MM.1S (cell line): ENCODE data around the gene LRRN4.
A peak's percentile ranks its signal among the peaks of the same experiment; 100 is the strongest.

Source experiments
- DNase-seq: peaks from one replicate; pipeline ENCODE4 v3.0.0-alpha.2; 2015
- H2AFZ ChIP-seq: fragments of 300-600 bp; sonication (generic); 2 replicates; pipeline ENCODE4 v1.6.0; 2016; ENCODE audit warnings: antibody characterized with exemption, low read length
- H3F3A ChIP-seq: fragments of 300-600 bp; sonication (generic); 2 replicates; pipeline ENCODE4 v1.6.1; 2016; ENCODE audit warnings: mild to moderate bottlenecking, antibody characterized with exemption, low read length, moderate library complexity, mixed read lengths; ENCODE audit not compliant: insufficient read depth
- H3K27ac ChIP-seq: fragments of 300-600 bp; sonication (generic); 2 replicates; pipeline ENCODE4 v1.5.1; 2016; ENCODE audit warnings: mild to moderate bottlenecking, low read length
- H3K27me3 ChIP-seq: fragments of 300-600 bp; sonication (generic); replicated peaks from 2 replicates; pipeline ENCODE4 v1.6.0; 2016; ENCODE audit warnings: low read length; ENCODE audit not compliant: insufficient read depth
- H3K36me3 ChIP-seq: fragments of 300-600 bp; sonication (generic); replicated peaks from 2 replicates; pipeline ENCODE4 v1.6.1; 2016; ENCODE audit warnings: mild to moderate bottlenecking, low read length, mixed read lengths; ENCODE audit not compliant: insufficient read depth
- H3K4me1 ChIP-seq: fragments of 300-600 bp; sonication (generic); 2 replicates; pipeline ENCODE4 v1.6.1; 2016; ENCODE audit warnings: low read length, mixed read lengths
- H3K4me2 ChIP-seq: fragments of 300-600 bp; sonication (generic); 2 replicates; pipeline ENCODE4 v1.6.0; 2016; ENCODE audit warnings: low read depth, low read length
- H3K4me3 ChIP-seq: fragments of 300-600 bp; sonication (generic); 2 replicates; pipeline ENCODE4 v1.5.1; 2016; ENCODE audit warnings: low read length, mixed read lengths
- H3K79me2 ChIP-seq: fragments of 300-600 bp; sonication (generic); 2 replicates; pipeline ENCODE4 v1.6.1; 2016; ENCODE audit warnings: mixed run types, low read length, mixed read lengths
- H3K9ac ChIP-seq: fragments of 300-600 bp; sonication (generic); 2 replicates; pipeline ENCODE4 v1.6.1; 2016; ENCODE audit warnings: low read length, mixed read lengths
- H3K9me2 ChIP-seq: fragments of 300-600 bp; sonication (generic); replicated peaks from 2 replicates; pipeline ENCODE4 v1.6.1; 2016; ENCODE audit warnings: mild to moderate bottlenecking, low read length, mixed read lengths; ENCODE audit not compliant: insufficient read depth
- H3K9me3 ChIP-seq: fragments of 300-600 bp; sonication (generic); replicated peaks from 2 replicates; pipeline ENCODE4 v1.6.1; 2016; ENCODE audit warnings: mild to moderate bottlenecking, low read length, mixed read lengths; ENCODE audit not compliant: insufficient read depth
- H4K20me1 ChIP-seq: fragments of 300-600 bp; sonication (generic); 2 replicates; pipeline ENCODE4 v1.6.1; 2016; ENCODE audit warnings: mild to moderate bottlenecking, low read length, moderate library complexity, mixed read lengths; ENCODE audit not compliant: insufficient read depth
- CTCF ChIP-seq: fragments of 300-600 bp; sonication (generic); IDR thresholded peaks from 2 replicates; pipeline ENCODE4 v1.5.1; 2016; ENCODE audit warnings: antibody characterized with exemption, low read length, mixed read lengths
- EZH2 ChIP-seq: fragments of 300-600 bp; sonication (generic); optimal IDR thresholded peaks from 2 replicates; pipeline ENCODE3; 2017; ENCODE audit warnings: low read depth, mild to moderate bottlenecking, antibody characterized with exemption, low read length, mixed read lengths
- EZH2phosphoT487 ChIP-seq: fragments of 300-600 bp; sonication (generic); IDR thresholded peaks from 2 replicates; pipeline ENCODE4 v1.6.1; 2018; ENCODE audit warnings: antibody characterized with exemption, low read length

The LRRN4 gene

DNA sequence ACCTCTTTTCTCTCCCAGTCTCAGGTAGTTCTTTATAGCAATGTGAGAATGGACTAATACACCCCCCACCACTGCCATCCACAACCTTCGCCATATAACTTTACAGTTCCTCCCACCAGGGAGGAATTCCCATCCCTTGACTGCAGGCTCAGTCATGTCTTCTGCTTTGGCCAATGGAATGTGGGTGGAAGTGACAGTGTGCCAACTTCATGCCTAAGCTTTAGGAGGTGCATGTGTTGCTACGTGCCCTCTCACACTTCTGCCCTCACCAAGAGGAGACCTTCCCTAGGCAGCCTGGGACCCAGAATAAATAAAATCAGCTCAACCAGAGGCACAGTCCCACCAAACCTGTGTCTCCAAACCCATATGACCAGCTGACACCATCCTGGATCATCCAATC is 33.0 kb upstream of the LRRN4 start:
- TF ChIP-seq EZH2 (no peak), EZH2phosphoT487 (no peak), CTCF (no peak)
- no peaks in the 10 kb centered on the region for H3K9me3 ChIP-seq

DNA sequence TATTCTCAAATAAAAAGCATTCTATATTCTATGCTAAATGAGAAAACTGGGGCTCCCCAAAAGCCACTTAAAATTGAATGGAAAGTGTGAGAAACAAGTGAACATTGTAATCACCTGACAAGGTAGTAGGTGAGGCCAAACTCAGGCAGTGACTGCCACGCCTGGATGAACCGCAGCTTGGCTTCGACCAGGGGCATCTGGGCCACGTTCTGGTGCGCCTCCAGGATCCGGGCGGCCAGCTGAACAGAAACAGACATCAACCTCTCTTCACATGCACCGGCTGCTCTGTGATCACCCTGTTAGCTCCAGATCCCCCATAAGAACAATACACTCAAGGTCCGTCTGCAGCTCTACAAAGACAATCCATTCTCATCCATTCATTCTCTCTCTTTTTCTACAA is 30.1 kb upstream of the LRRN4 start:
- no peaks in the 10 kb centered on the region for H3K9me3 ChIP-seq
- H3K27ac ChIP-seq: no peak overlapping the region
- no peak overlapping the region for H3K4me2 ChIP-seq
- H3K36me3 ChIP-seq: no peaks in the 10 kb centered on the region
- no peak overlapping the region for H2AFZ ChIP-seq
- DNase-seq: no peak
- no peaks in the 10 kb centered on the region for H3K4me1 ChIP-seq
- no peaks in the 10 kb centered on the region for H3K9me2 ChIP-seq
- H3K9ac ChIP-seq: no peak overlapping the region
- H3F3A ChIP-seq: no peaks in the 10 kb centered on the region
- TF ChIP-seq EZH2phosphoT487: no peak
- H3K27me3 ChIP-seq: no peaks in the 10 kb centered on the region
- no peak overlapping the region for H3K4me3 ChIP-seq
- H4K20me1 ChIP-seq: no peaks in the 10 kb centered on the region
- H3K79me2 ChIP-seq: no peaks in the 10 kb centered on the region

More for the DNA sequence above, 33.0 kb upstream of the LRRN4 start:
- H3F3A ChIP-seq: no peaks in the 10 kb centered on the region
- H3K4me3 ChIP-seq: no peak overlapping the region
- H2AFZ ChIP-seq: no peak overlapping the region
- H3K9me2 ChIP-seq: no peaks in the 10 kb centered on the region
- no peaks in the 10 kb centered on the region for H3K27me3 ChIP-seq
- no peak for DNase-seq
- no peak overlapping the region for H3K27ac ChIP-seq
- no peak overlapping the region for H3K4me2 ChIP-seq
- H3K9ac ChIP-seq: no peak overlapping the region
- H4K20me1 ChIP-seq: no peaks in the 10 kb centered on the region
- no peaks in the 10 kb centered on the region for H3K79me2 ChIP-seq
- H3K36me3 ChIP-seq: no peaks in the 10 kb centered on the region
- H3K4me1 ChIP-seq: no peaks in the 10 kb centered on the region

DNA sequence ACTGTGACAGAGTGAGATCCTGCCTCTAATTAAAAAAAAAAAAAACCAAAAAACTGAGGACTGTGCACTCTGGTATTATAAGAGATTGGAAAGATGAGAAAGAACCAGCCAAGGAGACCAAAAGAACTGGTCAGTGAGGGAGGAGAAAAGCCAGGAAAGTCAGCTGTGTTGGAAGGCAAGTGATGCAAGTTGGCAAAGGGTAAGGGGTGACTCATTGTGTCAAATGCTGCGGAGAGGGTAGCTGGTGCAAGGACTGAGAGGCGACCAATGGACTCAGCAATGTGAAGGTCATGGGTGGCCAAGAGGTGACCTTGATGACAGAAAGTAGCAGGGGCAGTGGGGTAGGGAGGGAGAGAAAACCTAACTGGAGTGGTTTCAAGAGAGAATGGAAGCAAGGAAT is 27.4 kb upstream of the LRRN4 start:
- no peak for DNase-seq
- Histone ChIP-seq H4K20me1 (no peaks in the 10 kb centered on the region), H3K4me1 (no peaks in the 10 kb centered on the region), H3K36me3 (0 out of 2 replicates have a peak, but pooled peaks cover 4% of the 10 kb centered on the region), H3K9me3 (no peaks in the 10 kb centered on the region), H3K79me2 (no peaks in the 10 kb centered on the region), H3K27ac (no peak overlapping the region), H3K9me2 (no peaks in the 10 kb centered on the region), H3F3A (no peaks in the 10 kb centered on the region), H3K4me3 (no peak overlapping the region), H2AFZ (no peak overlapping the region), H3K9ac (no peak overlapping the region), H3K4me2 (no peak overlapping the region), H3K27me3 (no peaks in the 10 kb centered on the region)
- TF ChIP-seq EZH2phosphoT487 (no peak), CTCF (no peak), EZH2 (no peak)

GRCh38 chr20:6079016-6079415 is 25.2 kb upstream of the LRRN4 start:
- Histone ChIP-seq H3K9me2 (no peaks in the 10 kb centered on the region), H3K9ac (no peak overlapping the region), H3K4me2 (no peak overlapping the region), H2AFZ (no peak overlapping the region), H3K27ac (no peak overlapping the region), H3K9me3 (no peaks in the 10 kb centered on the region), H3K4me3 (no peak overlapping the region), H3F3A (no peaks in the 10 kb centered on the region), H3K4me1 (no peaks in the 10 kb centered on the region), H3K27me3 (no peaks in the 10 kb centered on the region), H4K20me1 (no peaks in the 10 kb centered on the region), H3K79me2 (no peaks in the 10 kb centered on the region), H3K36me3 (0 out of 2 replicates have a peak, but pooled peaks cover 4% of the 10 kb centered on the region)
- peak; percentile 25 for DNase-seq
- TF ChIP-seq EZH2 (no peak), EZH2phosphoT487 (no peak), CTCF (no peak)
